Esophagus squamous epithelium (tissue), 5 donors: ENCODE results near the gene CASTOR2. TPM values are rescaled to one million over a fixed set of nuclear protein-coding genes. Genes with fewer than 3 reads are reported as not detected.
"Not testable (repeated sequence)": the region's sequence is repeated elsewhere in the genome, so short reads cannot be mapped to it uniquely, and the experiment has no call there.

ENCODE experiments used
- DNase-seq: peaks from one replicate; lab custom pipeline; 2025; lab: John Stamatoyannopoulos, UW
- H3K27ac ChIP-seq, 4 donors: fragments of 200-600 bp; sonication (generic); one replicate each; pipeline ENCODE4 v1.5.1; 2016 to 2019; ENCODE audit warnings: mild to moderate bottlenecking in 1 of 4
- H3K27me3 ChIP-seq, 4 donors: fragments of 200-600 bp; sonication (generic); 1 replicate in 3 of 4; 2 replicates in 1 of 4; pipeline versions ENCODE4 v1.5.1 to v1.6.0; 2017 to 2021; ENCODE audit warnings: antibody characterized with exemption in 1 of 4
- H3K36me3 ChIP-seq, 3 donors: fragments of 200-600 bp; sonication (generic); one replicate each; pipeline ENCODE4 v1.5.1; 2016 to 2019
- H3K4me1 ChIP-seq, 3 donors: fragments of 200-600 bp; sonication (generic); one replicate each; pipeline ENCODE4 v1.5.1; 2017 to 2019
- H3K4me3 ChIP-seq, 4 donors: fragments of 200-600 bp; sonication (generic); 1 replicate in 3 of 4; 2 replicates in 1 of 4; pipeline ENCODE4 v1.5.1; 2016 to 2019; ENCODE audit warnings: mild to moderate bottlenecking in 2 of 4, moderate library complexity in 1 of 4
- H3K9me3 ChIP-seq, 3 donors: fragments of 200-600 bp; sonication (generic); one replicate each; pipeline ENCODE4 v1.5.1; 2016 to 2019
- WGBS, 2 donors: methylation state at CpG; one replicate each; pipeline ENCODE4 v1.1.5; 2018; 5-methylcytosine and 5-hydroxymethylcytosine counted together
- intact Hi-C: fragments of 100-400 bp; cut with DNase I; formaldehyde crosslinking; loops from one replicate; pipeline ENCODE4 v1.15.0; 2022
- total RNA-seq, 4 donors: library from RNA; depleted of rRNA; stranded (reverse); fragments of >200 nt; gene quantifications; one replicate each; pipeline ENCODE4 v1.1.0, GENCODE V29; 2016
- donor health status: DM: yes; HTN: yes; CAD: no.

CASTOR2 gene
- 10 to 100 TPM in 2 of 4 donors, 1 to 10 TPM in 2; 4.6 to 10.8 (median 8.8) TPM for total RNA-seq

DNA sequence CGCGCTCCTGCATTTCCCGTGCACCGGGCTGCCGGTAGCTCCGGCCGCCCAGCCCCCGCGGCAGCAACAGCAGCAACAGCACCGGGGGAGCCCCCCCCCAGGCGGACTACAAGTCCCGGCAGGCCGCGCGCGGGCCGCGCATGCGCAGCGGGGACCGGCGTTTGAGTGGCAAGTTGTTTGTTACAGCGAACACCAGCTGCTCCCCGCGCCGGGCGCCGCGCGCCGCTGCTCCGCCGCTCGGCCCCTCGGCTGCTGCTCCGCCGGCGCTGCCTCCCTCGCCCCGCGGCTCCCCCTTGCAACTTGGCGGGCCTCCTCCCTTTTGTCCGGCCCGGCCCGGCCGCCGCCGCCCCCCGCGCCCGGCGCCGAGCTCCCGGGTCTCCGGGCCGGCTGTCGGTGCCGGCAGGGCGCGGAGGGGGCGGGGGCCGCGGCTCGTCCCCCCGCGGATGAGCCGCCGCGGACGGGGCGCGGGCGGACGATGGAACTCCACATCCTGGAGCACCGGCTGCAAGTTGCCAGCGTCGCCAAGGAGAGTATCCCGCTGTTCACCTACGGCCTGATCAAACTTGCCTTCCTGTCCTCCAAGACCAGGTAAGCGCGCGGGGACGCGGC, at the start of gene CASTOR2:
Gene CASTOR2 (plus strand): TSS at position 195 of the 609 bp plus-strand sequence. CDS start 281 bp downstream, at position 476.
- H3K4me1 ChIP-seq, H3K27ac ChIP-seq, H3K36me3 ChIP-seq, intact Hi-C loops, H3K27me3 ChIP-seq, H3K9me3 ChIP-seq: not testable (repeated sequence)
- H3K4me3 ChIP-seq, result peak within 1 kb of the TSS; percentile 2 to 47 (median 29)
- peak; percentile 5 for DNase-seq
- WGBS, 2 donors, result no CpG with 5 or more reads among the region's 84 CpGs

DNA sequence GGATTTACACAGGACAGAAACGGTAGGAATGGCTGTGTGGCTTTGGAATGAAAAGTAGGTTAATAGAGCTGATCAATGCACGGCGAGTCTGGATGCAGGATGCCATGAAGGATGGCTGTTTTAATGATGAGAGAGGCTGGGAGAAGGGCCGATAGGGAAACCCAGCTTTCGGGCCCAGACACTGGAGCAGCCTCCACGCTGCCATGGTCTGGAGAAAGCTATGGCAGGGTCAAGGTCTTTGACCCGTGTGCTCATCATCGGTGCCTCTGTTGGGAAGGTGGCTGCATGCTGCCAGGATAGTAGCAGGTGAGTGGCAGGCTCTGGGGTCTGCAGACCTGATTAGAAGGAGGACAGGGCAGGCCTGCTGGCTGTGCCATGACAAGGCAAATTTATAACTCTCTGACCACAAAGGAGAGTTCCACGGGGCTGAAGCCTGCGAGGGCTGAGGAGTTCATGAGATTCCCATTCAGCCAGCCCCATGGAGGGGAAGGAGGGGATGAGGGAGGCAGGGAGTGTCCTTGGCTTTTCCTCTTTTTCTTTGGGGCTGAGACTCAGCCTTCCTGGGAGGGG, 42.1 kb upstream of the CASTOR2 start:
- H3K4me1 ChIP-seq, H3K27ac ChIP-seq, intact Hi-C loops, H3K9me3 ChIP-seq, H3K27me3 ChIP-seq, H3K4me3 ChIP-seq, H3K36me3 ChIP-seq, DNase-seq: not testable (repeated sequence)
- 88 to 91% methylated on average over 6 of the region's 10 CpGs for WGBS, 2 donors

DNA sequence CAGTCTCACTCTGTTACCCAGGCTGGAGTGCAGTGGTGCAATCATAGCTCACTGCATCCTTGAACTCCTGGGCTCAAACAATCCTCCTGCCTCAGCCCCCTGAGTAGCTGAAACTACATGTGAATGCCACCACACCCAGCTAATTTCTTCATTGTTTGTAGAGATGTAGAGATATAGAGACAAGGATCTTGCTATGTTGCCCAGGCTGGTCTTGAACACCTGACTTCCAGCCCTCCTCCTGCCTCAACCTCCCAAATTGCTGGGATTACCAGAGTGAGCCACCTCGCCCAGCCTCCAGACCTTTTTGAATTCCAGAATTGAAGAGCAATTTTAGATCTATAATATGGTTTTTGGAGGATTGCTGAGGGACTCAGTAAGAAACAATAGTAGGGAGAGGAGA, 40.9 kb upstream of the CASTOR2 start:
- H3K9me3 ChIP-seq, intact Hi-C loops, DNase-seq, H3K4me1 ChIP-seq, H3K36me3 ChIP-seq, H3K27me3 ChIP-seq, H3K4me3 ChIP-seq, H3K27ac ChIP-seq: not testable (repeated sequence)
- 86% methylated on average over 1 of the region's 1 CpG; no CpG with 5 or more reads in 1 of the 2 donors for WGBS, 2 donors

DNA sequence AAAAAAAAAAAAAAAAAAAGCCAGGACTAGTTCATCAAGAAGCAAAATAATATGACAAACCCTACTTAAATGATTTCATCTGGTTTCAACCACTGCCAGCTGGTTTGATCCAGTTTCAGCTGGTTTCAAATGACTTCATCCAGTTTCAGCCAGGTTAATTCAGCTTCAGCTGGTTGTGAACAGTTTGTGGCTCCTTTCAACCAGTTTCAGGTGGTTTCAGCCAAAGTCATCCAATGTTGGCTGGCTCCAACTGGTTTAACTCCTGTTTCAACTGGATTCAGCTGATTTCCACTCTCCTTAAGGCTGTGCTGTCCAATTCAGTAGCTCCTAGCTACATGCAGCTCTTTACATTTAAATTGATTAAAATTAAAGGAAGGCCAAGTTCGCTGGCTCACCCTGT, 37.5 kb upstream of the CASTOR2 start:
- H3K36me3 ChIP-seq, DNase-seq, H3K9me3 ChIP-seq, H3K27ac ChIP-seq, H3K4me1 ChIP-seq, H3K27me3 ChIP-seq, H3K4me3 ChIP-seq, intact Hi-C loops: not testable (repeated sequence)
- WGBS, 2 donors, result no CpG with 5 or more reads among the region's 1 CpG

DNA sequence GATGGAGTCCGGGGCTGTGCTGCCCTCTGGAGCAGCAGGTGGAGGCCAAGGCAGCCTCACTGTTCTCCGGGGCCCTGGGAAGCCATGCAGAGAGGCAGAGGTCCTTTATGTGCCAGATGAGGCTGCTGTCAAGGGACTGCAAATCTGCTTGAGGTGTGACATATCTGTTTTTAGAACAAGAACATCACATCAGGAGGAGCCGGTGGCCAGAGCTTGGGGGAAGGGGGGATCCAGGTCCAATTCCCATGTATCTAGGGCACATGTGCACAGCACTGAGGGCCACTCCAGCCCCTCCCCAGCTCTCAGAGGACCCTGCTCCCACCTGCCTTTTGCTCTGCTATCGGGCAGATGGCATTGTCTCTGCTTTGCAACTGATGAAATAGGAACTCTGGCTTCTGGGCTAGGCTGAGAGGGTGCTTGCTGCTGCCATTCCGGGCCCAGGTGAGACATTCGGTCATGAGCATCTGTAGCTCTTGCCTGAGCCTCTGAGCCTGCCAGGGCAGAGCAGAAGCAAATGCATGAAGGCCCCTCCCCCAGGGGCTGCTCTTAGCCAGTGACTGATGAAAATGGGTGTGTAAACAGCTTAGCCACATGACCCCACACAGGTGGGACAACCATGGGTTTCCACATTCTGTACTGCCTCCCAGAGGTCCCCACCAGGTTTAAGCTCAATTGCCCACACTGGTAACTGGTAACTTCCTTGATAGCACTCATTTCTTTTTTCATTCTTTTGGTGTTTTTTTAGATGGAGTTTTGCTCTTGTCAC, 32.8 kb upstream of the CASTOR2 start:
- DNase-seq, H3K36me3 ChIP-seq, H3K27me3 ChIP-seq, H3K9me3 ChIP-seq, intact Hi-C loops, H3K27ac ChIP-seq, H3K4me3 ChIP-seq, H3K4me1 ChIP-seq: not testable (repeated sequence)
- WGBS, 2 donors, result no CpG with 5 or more reads among the region's 6 CpGs

DNA sequence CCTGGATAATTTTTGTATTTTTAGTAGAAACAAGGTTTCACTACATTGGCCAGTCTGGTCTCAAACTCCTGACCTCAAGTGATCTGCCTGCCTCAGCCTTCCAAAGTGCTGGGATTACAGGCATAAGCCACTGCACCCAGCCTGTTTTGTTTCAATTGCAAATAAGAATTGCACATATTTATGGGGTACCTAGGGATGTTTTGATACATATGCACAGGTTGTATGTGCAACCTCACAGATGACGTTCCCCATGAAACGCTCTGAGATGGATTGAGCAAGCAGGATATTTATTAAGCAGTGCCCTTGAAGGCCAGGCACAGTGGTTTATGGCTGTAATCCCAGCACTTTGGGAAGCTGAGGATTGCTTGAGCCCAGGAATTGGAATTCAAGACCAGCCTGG, 25.1 kb upstream of the CASTOR2 start:
- intact Hi-C loops, H3K36me3 ChIP-seq, H3K9me3 ChIP-seq, H3K4me1 ChIP-seq, H3K27ac ChIP-seq, H3K4me3 ChIP-seq, DNase-seq, H3K27me3 ChIP-seq: not testable (repeated sequence)
- WGBS, 2 donors, result no CpG with 5 or more reads among the region's 2 CpGs

DNA sequence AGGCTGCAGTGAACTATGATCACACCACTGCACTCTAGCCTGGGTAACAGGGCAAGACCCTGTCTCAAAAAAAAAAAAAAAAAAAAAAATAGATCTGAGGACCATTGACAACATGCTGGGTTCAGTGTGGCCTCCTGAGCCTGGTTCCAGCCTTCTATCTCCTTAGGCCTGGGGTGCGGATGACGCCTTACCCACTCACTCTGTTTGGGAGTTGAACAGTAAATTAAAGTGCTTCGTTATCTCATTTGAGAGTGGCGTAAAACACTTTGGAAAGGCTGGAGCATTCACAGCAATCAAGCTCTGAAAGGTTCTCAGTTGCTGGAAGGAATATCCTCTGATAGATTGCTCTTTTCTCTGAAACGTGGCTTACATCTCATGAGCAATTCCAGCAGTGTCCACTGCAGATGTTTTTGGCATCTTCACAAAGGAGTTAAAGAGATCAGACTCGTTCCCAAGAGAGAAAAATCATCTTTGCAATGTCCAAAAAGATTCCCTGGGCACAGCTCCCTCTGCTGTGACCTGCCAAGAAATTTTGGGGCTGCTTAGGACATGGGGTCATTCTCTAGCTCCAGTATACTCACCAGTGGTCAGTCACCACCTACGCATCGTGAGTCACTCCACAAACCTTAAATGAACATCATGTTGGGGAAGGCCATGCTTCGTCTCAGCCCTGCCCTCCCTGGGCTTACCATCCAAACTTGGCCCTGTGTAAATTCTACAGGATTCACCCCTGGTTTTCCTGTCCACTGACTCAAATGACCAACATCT, 23.0 kb upstream of the CASTOR2 start:
- intact Hi-C loops, H3K27me3 ChIP-seq, H3K4me1 ChIP-seq, H3K4me3 ChIP-seq, H3K9me3 ChIP-seq, H3K36me3 ChIP-seq, H3K27ac ChIP-seq, DNase-seq: not testable (repeated sequence)
- no CpG with 5 or more reads among the region's 9 CpGs for WGBS, 2 donors

DNA sequence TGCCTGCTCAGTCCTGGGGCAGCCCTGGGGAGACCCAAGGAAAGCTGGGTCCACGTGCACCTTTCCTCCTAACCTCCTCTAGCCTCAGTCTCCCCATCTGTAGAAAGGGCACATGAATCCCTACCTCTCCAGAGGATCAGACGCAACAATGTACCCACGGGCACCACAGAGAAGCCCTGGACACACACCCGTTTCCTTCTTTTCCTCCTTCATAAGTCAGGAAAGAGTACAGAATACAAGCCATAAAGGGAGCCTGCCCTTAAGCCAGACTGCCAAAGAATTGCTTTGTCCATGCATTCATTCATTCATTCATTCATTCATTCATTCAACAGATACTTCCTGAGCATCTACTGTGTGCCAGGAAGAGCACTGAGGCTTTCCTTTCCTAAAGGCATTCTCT, 20.6 kb upstream of the CASTOR2 start:
- H3K4me3 ChIP-seq, H3K27me3 ChIP-seq, H3K9me3 ChIP-seq, H3K36me3 ChIP-seq, intact Hi-C loops, H3K4me1 ChIP-seq, DNase-seq, H3K27ac ChIP-seq: not testable (repeated sequence)
- 69 to 86% methylated on average over 3 to 4 of the region's 4 CpGs for WGBS, 2 donors

DNA sequence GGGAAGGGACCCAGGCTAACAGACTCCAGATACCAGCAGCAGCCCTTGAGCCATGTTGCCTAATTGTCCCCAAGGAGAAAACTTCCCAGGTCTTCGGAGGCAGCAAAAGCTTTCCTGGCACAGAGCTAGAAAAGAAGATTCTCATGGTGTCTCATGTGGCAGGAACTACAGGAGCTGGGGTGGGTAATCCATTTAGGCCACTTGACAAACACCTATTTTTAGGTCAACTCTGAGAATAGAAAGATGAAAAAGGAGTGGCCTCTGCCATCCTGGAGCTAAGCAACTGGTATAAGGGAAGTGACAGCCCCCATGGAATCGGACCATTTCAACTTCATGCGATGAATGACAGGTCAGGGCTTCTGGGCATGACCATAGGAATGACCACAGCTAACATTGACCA, 16.8 kb upstream of the CASTOR2 start:
- H3K36me3 ChIP-seq, H3K4me3 ChIP-seq, H3K4me1 ChIP-seq, H3K27me3 ChIP-seq, H3K27ac ChIP-seq, intact Hi-C loops, H3K9me3 ChIP-seq, DNase-seq: not testable (repeated sequence)
- no CpG with 5 or more reads among the region's 3 CpGs for WGBS, 2 donors

DNA sequence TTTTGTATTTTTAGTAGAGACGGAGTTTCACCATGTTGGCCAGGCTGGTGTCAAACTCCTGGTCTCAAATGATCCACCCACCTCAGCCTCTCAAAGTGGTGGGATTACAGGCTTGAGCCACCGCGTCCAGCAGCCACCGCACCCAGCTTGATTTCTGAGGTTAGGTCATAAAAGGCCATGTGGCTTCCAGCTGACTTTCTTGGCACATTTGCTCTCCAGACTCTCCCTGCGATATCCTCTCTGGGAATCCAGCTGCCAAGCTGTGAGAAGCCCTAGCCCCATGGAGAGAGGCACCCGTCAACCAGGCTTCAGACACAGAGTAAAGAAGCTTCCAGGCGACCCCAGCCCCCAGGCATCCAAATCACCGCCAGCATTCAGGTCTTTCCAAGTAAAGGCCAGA, 10.7 kb upstream of the CASTOR2 start:
- intact Hi-C loops, H3K27me3 ChIP-seq, H3K9me3 ChIP-seq, H3K4me3 ChIP-seq, H3K27ac ChIP-seq, H3K36me3 ChIP-seq, H3K4me1 ChIP-seq, DNase-seq: not testable (repeated sequence)
- no CpG with 5 or more reads among the region's 8 CpGs for WGBS, 2 donors

DNA sequence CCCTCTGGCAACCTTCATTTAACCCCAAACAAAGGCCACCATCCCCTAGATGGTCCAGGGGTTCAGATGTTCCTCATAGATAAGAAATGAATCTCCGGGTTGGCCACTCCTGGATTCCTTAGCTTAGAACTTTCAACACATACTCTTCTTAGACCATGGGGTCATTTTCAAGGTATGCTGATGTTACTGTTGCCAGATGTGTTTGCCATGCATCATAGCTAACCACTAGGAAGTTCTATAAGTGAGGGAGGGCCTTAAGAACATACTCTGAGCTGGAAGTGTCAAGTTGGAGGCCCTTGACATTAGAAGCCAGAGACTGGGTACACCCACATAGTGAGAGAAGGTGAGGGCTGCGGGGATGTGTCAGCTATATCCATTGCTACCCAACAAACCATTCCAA, 6.2 kb upstream of the CASTOR2 start:
- intact Hi-C loops, DNase-seq, H3K4me3 ChIP-seq, H3K27ac ChIP-seq, H3K9me3 ChIP-seq, H3K27me3 ChIP-seq, H3K4me1 ChIP-seq, H3K36me3 ChIP-seq: not testable (repeated sequence)
- no CpG with 5 or more reads among the region's 2 CpGs for WGBS, 2 donors

DNA sequence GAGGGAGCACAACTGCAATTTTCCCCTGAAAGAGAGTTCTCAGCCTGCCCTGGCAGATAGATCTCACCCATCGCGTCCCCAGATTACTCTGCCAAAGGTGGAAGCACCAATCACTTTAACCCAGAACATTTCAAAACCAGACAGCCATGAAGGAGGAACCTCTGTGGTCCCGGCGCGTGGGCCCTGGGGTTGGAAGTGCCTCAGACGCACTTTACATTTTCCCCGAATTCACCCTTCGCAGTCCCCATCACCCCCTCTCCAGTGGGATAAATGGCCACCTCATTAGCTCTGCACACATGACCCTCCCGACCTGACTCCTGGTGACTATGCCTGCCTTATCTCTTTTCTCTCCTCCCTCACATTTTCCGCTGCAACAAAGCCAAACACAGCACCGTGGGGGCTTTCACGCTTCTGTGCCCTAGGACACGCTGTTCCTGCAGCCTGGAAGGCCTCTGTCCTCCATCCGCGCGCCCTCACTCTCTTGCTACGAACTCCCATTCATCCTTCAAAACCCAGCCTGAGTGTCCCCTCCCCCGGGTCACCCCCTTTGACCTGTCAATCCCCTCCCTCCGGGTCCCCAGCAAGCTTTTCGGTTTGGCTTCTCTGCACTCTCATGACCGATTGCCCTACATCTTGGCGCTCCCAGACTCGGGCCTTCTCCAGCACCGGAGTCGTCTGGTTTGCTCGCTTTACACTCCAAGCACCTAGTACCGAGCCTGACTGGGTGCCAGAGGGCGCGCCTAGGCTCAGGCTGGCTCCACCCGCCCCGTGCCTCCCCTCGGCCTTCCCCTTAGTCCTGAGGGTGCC, 598 bp upstream of the CASTOR2 start:
- DNase-seq, H3K36me3 ChIP-seq, H3K4me1 ChIP-seq, H3K9me3 ChIP-seq, H3K27ac ChIP-seq, intact Hi-C loops, H3K27me3 ChIP-seq: not testable (repeated sequence)
- H3K4me3 ChIP-seq, result peak overlapping the region; percentile 2 to 47 (median 29)
- WGBS, 2 donors, result 59 to 66% methylated on average over 6 to 12 of the region's 32 CpGs
